Activated T-cell treated with anti-CD3 and anti-CD28 coated beads, Interleukin-2, amount 50 U/mL, for 24 hours (primary cell): ENCODE measurements around the gene GCAT.
"Not testable (repeated sequence)": the region's sequence is repeated elsewhere in the genome, so short reads cannot be mapped to it uniquely, and the experiment has no call there.

ENCODE experiments used
- DNase-seq: peaks from one replicate; pipeline ENCODE4 v3.0.0-alpha.2; 2020
- H3K27ac Mint-ChIP-seq: 2 replicates; pipeline ENCODE4 v1.8.0; 2020; ENCODE audit warnings: mild to moderate bottlenecking, mixed read lengths
- H3K27me3 Mint-ChIP-seq: 2 replicates; pipeline ENCODE4 v1.8.0; 2020; ENCODE audit warnings: mixed read lengths
- H3K36me3 Mint-ChIP-seq: 2 replicates; pipeline ENCODE4 v1.8.0; 2020; ENCODE audit warnings: low read depth, mixed read lengths
- H3K4me1 Mint-ChIP-seq: 2 replicates; pipeline ENCODE4 v1.8.0; 2020; ENCODE audit warnings: low read depth, mixed read lengths
- H3K4me3 Mint-ChIP-seq: 2 replicates; pipeline ENCODE4 v1.8.0; 2020; ENCODE audit warnings: mild to moderate bottlenecking, moderate library complexity, mixed read lengths
- H3K9me3 Mint-ChIP-seq: 2 replicates; pipeline ENCODE4 v1.8.0; 2020; ENCODE audit warnings: mixed read lengths

Gene GCAT

DNA sequence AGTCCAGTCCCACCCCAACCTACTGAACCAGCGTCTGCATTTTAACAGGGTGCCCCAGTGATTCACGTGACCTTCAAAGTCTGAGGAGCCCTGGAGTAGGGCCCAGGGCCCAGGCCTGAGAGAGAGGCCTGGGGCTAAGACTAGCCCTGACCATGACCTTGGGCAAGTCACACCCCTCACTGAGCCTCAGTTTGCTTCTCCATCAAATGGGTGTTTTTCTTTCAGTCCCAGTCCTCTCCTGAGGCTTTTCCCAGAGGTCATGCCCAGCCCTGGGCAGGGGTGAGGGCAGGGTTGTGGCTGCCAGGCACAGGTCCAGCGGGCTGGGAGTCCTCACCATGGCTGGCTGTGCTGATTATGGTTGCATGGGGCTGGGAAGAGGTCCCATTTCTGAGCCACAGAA, 33.0 kb upstream of the GCAT start:
- Mint-ChIP-seq H3K4me1 (no peaks in the 10 kb centered on the region), H3K4me3 (no peak overlapping the region), H3K27ac (no peak overlapping the region), H3K9me3 (no peaks in the 10 kb centered on the region), H3K36me3 (peaks cover 30% of the 10 kb centered on the region), H3K27me3 (no peaks in the 10 kb centered on the region)
- DNase-seq = no peak

- H3K27ac Mint-ChIP-seq = peak overlapping the region; percentile 47
- H3K27me3 Mint-ChIP-seq = no peaks in the 10 kb centered on the region
- H3K9me3 Mint-ChIP-seq = no peaks in the 10 kb centered on the region
- H3K4me3 Mint-ChIP-seq = no peak overlapping the region
- no peak for DNase-seq
- peaks cover 28% of the 10 kb centered on the region for H3K36me3 Mint-ChIP-seq
- H3K4me1 Mint-ChIP-seq = no peaks in the 10 kb centered on the region
Measured at GRCh38 chr22:37775785-37776638, 31.7 kb upstream of the GCAT start.

DNA sequence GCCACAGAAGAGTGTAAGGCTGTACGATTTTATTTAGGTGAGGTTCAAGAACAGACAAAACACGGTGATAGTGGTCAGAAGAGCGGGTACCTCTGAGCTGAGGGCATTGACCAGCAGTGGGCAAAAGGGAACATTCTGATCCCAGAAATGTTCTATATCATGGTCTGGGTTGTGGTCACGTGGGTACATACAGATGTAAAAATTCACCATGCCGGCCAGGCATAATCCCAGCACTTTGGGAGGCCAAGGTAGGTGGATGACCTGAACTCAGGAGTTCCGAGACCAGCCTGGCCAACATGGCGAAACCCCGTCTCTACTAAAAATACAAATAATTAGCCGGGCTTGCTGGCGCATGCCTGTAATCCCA, 31.1 kb upstream of the GCAT start:
- H3K27ac Mint-ChIP-seq = no peak overlapping the region
- DNase-seq = no peak
- no peaks in the 10 kb centered on the region for H3K4me1 Mint-ChIP-seq
- H3K9me3 Mint-ChIP-seq = no peaks in the 10 kb centered on the region
- H3K36me3 Mint-ChIP-seq = peaks cover 26% of the 10 kb centered on the region
- H3K27me3 Mint-ChIP-seq = no peaks in the 10 kb centered on the region
- H3K4me3 Mint-ChIP-seq = no peak overlapping the region

DNA sequence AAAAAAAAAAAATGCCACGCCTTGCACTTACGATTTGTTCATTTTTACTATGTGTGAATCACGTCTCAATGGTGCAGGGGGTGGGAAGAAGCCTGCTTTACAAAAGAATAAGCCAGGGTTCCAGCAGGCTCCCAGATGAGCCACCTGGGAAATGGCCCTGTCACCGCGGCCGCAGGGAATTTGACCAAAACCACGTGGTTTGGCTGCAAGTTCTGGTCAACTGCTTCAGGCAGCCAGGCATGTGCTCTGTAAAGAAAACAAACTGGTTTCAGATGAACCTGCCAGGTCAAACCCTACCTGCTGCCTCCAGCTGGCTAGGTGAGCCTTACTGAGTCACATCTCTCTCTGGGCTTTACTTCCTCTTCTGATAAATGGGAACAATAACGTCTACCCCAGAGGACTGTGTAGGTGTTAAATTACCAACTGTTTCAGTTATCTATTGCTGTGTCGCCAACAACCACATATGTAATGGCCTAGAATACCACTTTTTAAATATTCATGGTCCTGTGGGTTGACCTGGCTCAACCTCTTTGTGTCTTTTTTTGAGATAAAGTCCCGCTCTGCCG, 30.5 kb upstream of the GCAT start:
- Mint-ChIP-seq H3K36me3 (peaks cover 20% of the 10 kb centered on the region), H3K4me3 (no peak overlapping the region), H3K4me1 (no peaks in the 10 kb centered on the region), H3K9me3 (no peaks in the 10 kb centered on the region), H3K27me3 (no peaks in the 10 kb centered on the region), H3K27ac (no peak overlapping the region)
- no peak for DNase-seq

GRCh38 chr22:37778370-37779009, 29.2 kb upstream of the GCAT start:
- DNase-seq = no peak
- Mint-ChIP-seq H3K27ac (no peak overlapping the region), H3K36me3 (peaks cover 8% of the 10 kb centered on the region), H3K9me3 (no peaks in the 10 kb centered on the region), H3K4me3 (no peak overlapping the region), H3K27me3 (no peaks in the 10 kb centered on the region), H3K4me1 (no peaks in the 10 kb centered on the region)

DNA sequence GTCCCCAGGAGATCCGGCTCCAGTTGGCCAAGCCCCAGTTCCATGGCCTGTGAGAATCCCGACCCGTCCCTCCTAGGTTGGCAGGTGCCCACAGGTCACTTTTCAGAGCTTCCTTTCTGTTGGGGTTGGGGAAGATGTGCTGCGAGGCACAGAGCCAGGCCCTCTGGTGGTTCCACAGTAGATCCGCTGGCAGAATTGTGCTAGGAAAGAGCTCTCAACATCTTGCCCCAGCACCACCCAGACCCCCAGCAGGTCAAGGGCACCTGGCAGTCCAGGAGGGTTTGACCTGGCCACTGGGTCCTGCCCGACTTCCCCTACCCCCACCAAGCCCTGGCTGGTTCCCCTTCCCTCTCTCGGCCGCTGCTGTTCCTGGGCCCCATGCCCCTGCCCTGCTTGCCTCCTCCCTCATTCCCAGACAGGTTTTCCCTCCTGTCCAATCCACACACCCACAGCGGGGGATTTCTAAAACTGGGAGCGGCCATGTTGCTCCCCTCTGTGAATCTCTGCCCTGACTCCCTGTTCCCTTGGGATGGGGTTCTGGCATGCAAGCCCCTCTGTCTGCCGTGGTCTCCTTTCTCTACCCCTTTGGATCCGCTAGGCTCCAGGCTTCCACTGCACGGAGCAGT, 26.2 kb upstream of the GCAT start:
- Mint-ChIP-seq H3K4me1 (no peaks in the 10 kb centered on the region), H3K27ac (no peak overlapping the region), H3K27me3 (peaks cover 2% of the 10 kb centered on the region), H3K4me3 (no peak overlapping the region), H3K36me3 (no peaks in the 10 kb centered on the region), H3K9me3 (no peaks in the 10 kb centered on the region)
- DNase-seq = no peak

GRCh38 chr22:37782340-37783168, 25.2 kb upstream of the GCAT start:
- Mint-ChIP-seq H3K4me1 (no peaks in the 10 kb centered on the region), H3K9me3 (no peaks in the 10 kb centered on the region), H3K36me3 (no peaks in the 10 kb centered on the region), H3K27me3 (peaks cover 2% of the 10 kb centered on the region), H3K4me3 (no peak overlapping the region), H3K27ac (no peak overlapping the region)
- DNase-seq = no peak

- DNase-seq = no peak
- no peak overlapping the region for H3K27ac Mint-ChIP-seq
- H3K27me3 Mint-ChIP-seq = peaks cover 2% of the 10 kb centered on the region
- no peaks in the 10 kb centered on the region for H3K4me1 Mint-ChIP-seq
- H3K9me3 Mint-ChIP-seq = no peaks in the 10 kb centered on the region
- H3K36me3 Mint-ChIP-seq = no peaks in the 10 kb centered on the region
- H3K4me3 Mint-ChIP-seq = no peak overlapping the region
Measured at GRCh38 chr22:37784829-37785495, 22.8 kb upstream of the GCAT start.

GRCh38 chr22:37790234-37790633, 17.5 kb upstream of the GCAT start:
- Mint-ChIP-seq H3K4me1 (no peaks in the 10 kb centered on the region), H3K9me3 (no peaks in the 10 kb centered on the region), H3K36me3 (no peaks in the 10 kb centered on the region), H3K4me3 (no peak overlapping the region), H3K27ac (no peak overlapping the region), H3K27me3 (peaks cover 2% of the 10 kb centered on the region)
- DNase-seq = no peak

DNA sequence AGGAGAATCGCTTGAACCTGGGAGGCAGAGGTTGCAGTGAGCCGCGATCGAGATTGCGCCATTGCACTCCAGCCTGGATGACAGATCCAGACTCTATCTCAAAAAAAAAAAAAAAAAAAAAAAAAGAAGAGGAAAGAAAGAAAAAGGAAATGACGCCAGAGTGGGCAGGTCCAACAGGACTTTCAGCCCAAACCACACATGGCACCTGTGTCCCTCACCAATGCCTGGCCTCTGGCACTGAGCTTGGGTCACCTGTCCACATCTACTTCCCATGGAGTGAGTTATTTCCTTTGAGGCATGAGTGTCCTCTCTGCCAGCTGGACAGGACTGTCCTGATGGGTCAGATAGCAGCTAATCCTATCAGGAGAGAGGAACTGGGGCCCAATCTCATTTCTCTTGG, 15.2 kb upstream of the GCAT start:
- no peaks in the 10 kb centered on the region for H3K4me1 Mint-ChIP-seq
- H3K9me3 Mint-ChIP-seq = no peaks in the 10 kb centered on the region
- no peaks in the 10 kb centered on the region for H3K27me3 Mint-ChIP-seq
- H3K36me3 Mint-ChIP-seq = no peaks in the 10 kb centered on the region
- DNase-seq = no peak
- no peak overlapping the region for H3K27ac Mint-ChIP-seq
- no peak overlapping the region for H3K4me3 Mint-ChIP-seq

- Mint-ChIP-seq H3K27ac (no peak overlapping the region), H3K36me3 (no peaks in the 10 kb centered on the region), H3K9me3 (no peaks in the 10 kb centered on the region), H3K27me3 (no peaks in the 10 kb centered on the region), H3K4me3 (no peak overlapping the region), H3K4me1 (no peaks in the 10 kb centered on the region)
- no peak for DNase-seq
Measured at GRCh38 chr22:37794376-37794775, 13.4 kb upstream of the GCAT start.

- H3K27me3 Mint-ChIP-seq = peaks cover 3% of the 10 kb centered on the region
- H3K27ac Mint-ChIP-seq = no peak overlapping the region
- no peaks in the 10 kb centered on the region for H3K36me3 Mint-ChIP-seq
- no peak overlapping the region for H3K4me3 Mint-ChIP-seq
- no peaks in the 10 kb centered on the region for H3K9me3 Mint-ChIP-seq
- H3K4me1 Mint-ChIP-seq = no peaks in the 10 kb centered on the region
- DNase-seq = no peak
Measured at GRCh38 chr22:37796079-37796478, 11.7 kb upstream of the GCAT start.

GRCh38 chr22:37797259-37797658, 10.5 kb upstream of the GCAT start:
- not testable (repeated sequence) for H3K4me1 Mint-ChIP-seq, H3K9me3 Mint-ChIP-seq, H3K27ac Mint-ChIP-seq, H3K4me3 Mint-ChIP-seq, H3K36me3 Mint-ChIP-seq, DNase-seq, H3K27me3 Mint-ChIP-seq
